OCI-LY7 (cell line): ENCODE results near the gene LAMTOR2.

Experiments
- EZH2phosphoT487 ChIP-seq: fragments of 200-600 bp; sonication (generic); IDR thresholded peaks from 2 replicates; pipeline ENCODE4 v1.6.1; 2018; ENCODE audit warnings: low read depth, borderline replicate concordance, mild to moderate bottlenecking, mixed run types, antibody characterized with exemption, low read length, moderate library complexity, mixed read lengths
- TF ChIP-seq, protein P1 (sequence below): fragments of 200-600 bp; sonication (generic); conservative IDR thresholded peaks from 2 replicates; pipeline ENCODE4 v1.5.1; 2014; ENCODE audit warnings: mild to moderate bottlenecking, antibody characterized with exemption, low read length, moderate library complexity, mixed read lengths

DNA sequence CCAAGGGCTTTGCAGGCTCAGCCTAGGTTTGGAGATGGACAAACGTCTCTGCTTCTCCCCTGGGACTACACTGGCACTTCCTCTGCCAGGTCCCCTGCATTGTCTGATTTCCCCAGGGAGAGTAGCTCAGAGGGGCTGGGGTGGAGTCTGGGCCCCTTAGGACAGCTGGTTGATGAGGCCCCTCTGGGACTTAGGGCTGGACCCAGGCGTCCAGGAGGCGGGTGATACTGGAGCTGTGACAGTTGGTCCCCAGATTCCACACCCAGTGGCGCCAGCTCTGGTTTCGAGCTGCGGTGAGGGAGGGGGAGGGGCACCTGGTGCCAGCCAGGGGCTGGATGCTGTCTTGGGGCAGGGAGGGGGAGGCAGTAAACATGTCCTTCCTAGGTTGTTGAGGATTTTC lies 35.1 kb downstream of the LAMTOR2 start:
- TF ChIP-seq, protein P1, sequence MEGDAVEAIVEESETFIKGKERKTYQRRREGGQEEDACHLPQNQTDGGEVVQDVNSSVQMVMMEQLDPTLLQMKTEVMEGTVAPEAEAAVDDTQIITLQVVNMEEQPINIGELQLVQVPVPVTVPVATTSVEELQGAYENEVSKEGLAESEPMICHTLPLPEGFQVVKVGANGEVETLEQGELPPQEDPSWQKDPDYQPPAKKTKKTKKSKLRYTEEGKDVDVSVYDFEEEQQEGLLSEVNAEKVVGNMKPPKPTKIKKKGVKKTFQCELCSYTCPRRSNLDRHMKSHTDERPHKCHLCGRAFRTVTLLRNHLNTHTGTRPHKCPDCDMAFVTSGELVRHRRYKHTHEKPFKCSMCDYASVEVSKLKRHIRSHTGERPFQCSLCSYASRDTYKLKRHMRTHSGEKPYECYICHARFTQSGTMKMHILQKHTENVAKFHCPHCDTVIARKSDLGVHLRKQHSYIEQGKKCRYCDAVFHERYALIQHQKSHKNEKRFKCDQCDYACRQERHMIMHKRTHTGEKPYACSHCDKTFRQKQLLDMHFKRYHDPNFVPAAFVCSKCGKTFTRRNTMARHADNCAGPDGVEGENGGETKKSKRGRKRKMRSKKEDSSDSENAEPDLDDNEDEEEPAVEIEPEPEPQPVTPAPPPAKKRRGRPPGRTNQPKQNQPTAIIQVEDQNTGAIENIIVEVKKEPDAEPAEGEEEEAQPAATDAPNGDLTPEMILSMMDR: no peak
- no peak for TF ChIP-seq EZH2phosphoT487
